Activated B cell treated with CpG ODN at 0.5 μM for 24 hours (primary cell): Measurements from ENCODE around the gene CYSRT1. TPM values are rescaled to one million over a fixed set of nuclear protein-coding genes. Genes with fewer than 3 reads are reported as not detected.
A peak's percentile ranks its signal among the peaks of the same experiment; 100 is the strongest.

ENCODE experiments used
- ATAC-seq: fragments of 200-7000 bp; cut with Tn5 transposase; one replicate; pipeline ENCODE4 v1.10.0; 2021; ENCODE audit warnings: low read depth, mild to moderate bottlenecking, moderate library complexity
- CTCF ChIA-PET: fragments of 350-600 bp; sonication (Branson Sonifier 250); formaldehyde crosslinking; loops from one replicate; lab custom pipeline; 2021; ENCODE audit warnings: antibody characterized with exemption; lab: Charles Lee
- POLR2A ChIA-PET: fragments of 350-600 bp; sonication (Branson Sonifier 250); formaldehyde crosslinking; loops from one replicate; lab custom pipeline; 2021; ENCODE audit warnings: antibody characterized with exemption; lab: Charles Lee
- DNase-seq: peaks from one replicate; pipeline ENCODE4 v3.0.0; 2022
- H3K27ac Mint-ChIP-seq: one replicate; pipeline ENCODE4 v1.8.0; 2020; ENCODE audit warnings: mixed read lengths
- H3K27me3 Mint-ChIP-seq: one replicate; pipeline ENCODE4 v1.8.0; 2021; ENCODE audit warnings: mixed read lengths
- H3K36me3 Mint-ChIP-seq: one replicate; pipeline ENCODE4 v1.8.0; 2021; ENCODE audit warnings: low read depth, mixed read lengths
- H3K4me1 Mint-ChIP-seq: one replicate; pipeline ENCODE4 v1.8.0; 2021; ENCODE audit warnings: mixed read lengths
- H3K4me3 Mint-ChIP-seq: one replicate; pipeline ENCODE4 v1.8.0; 2020; ENCODE audit warnings: mild to moderate bottlenecking, mixed read lengths
- H3K9me3 Mint-ChIP-seq: one replicate; pipeline ENCODE4 v1.8.0; 2020; ENCODE audit warnings: mixed read lengths
- CTCF ChIP-seq: fragments of 200-600 bp; IDR thresholded peaks from one replicate; pipeline ENCODE4 v1.8.0; 2022; ENCODE audit warnings: antibody characterized with exemption, mild to moderate bottlenecking
- intact Hi-C: fragments of 100-400 bp; cut with micrococcal nuclease; formaldehyde crosslinking; loops from one replicate; pipeline ENCODE4 v1.15.1; 2024
- total RNA-seq: library from RNA; stranded (reverse); gene quantifications from 2 replicates; pipeline ENCODE4 v1.2.3, GENCODE V29; 2022

CYSRT1 gene
- total RNA-seq, 1 donor from 2014 or later: 0.53 TPM

GRCh38 chr9:137222190-137223077, 2.5 kb upstream of the CYSRT1 start, which contains the start of gene RNF208:
TSS of gene RNF208 (minus strand) at chr9:137222240. CDS start at chr9:137221212, 1,028 bp downstream.
- TF ChIP-seq CTCF: no peak
- Mint-ChIP-seq H3K27ac (peak within 1 kb of the TSS; percentile 73), H3K4me1 (peaks cover 17% of the 10 kb centered on the region), H3K27me3 (no peaks in the 10 kb centered on the region), H3K4me3 (peak within 1 kb of the TSS; percentile 83), H3K36me3 (no peaks in the 10 kb centered on the region), H3K9me3 (no peaks in the 10 kb centered on the region)
- no peak for DNase-seq
- intact Hi-C loops: loop anchor here (1.0 to 10.0 kb wide), 10 partner anchors 17 to 432 kb away; partner anchors contain the start of genes ANAPC2, C8G, FBXW5 and NDOR1
- CTCF ChIA-PET: interaction anchor here (0.6 to 2.2 kb wide), 5 partner anchors 12 to 176 kb away, joined by 3 to 10 read pairs (median 3); partner anchors contain the start of genes MAN1B1 and NPDC1
- ATAC-seq: no peak
- POLR2A ChIA-PET: interaction anchor here (0.5 to 4.1 kb wide), 35 partner anchors 8 to 495 kb away, joined by 3 to 53 read pairs (median 5); partner anchors contain the start of genes ANAPC2, MAN1B1, NDOR1 and NPDC1

GRCh38 chr9:137223078-137223970, 1.6 kb upstream of the CYSRT1 start:
- H3K36me3 Mint-ChIP-seq: no peaks in the 10 kb centered on the region
- no peaks in the 10 kb centered on the region for H3K9me3 Mint-ChIP-seq
- DNase-seq (peak; percentile 97), ATAC-seq (peak; percentile 93)
- TF ChIP-seq CTCF: no peak
- ChIA-PET CTCF (interaction anchor here (0.6 to 2.2 kb wide), 6 partner anchors 11 to 177 kb away, joined by 3 to 10 read pairs (median 3); partner anchors contain the start of genes MAN1B1 and NPDC1), POLR2A (interaction anchor here (0.6 to 4.1 kb wide), 39 partner anchors 9 to 522 kb away, joined by 3 to 53 read pairs (median 5); partner anchors contain the start of genes ANAPC2, MAN1B1, NDOR1 and NPDC1)
- H3K27ac Mint-ChIP-seq: peak overlapping the region; percentile 73
- intact Hi-C loops: loop anchor here (1.0 to 10.0 kb wide), 10 partner anchors 18 to 433 kb away; partner anchors contain the start of genes ANAPC2, C8G, FBXW5 and NDOR1
- H3K4me1 Mint-ChIP-seq: peaks cover 20% of the 10 kb centered on the region
- H3K4me3 Mint-ChIP-seq: peak overlapping the region; percentile 83
- H3K27me3 Mint-ChIP-seq: peaks cover 2% of the 10 kb centered on the region

GRCh38 chr9:137225699-137226331, 841 bp downstream of the CYSRT1 start:
- no peak overlapping the region for H3K4me3 Mint-ChIP-seq
- intact Hi-C loops: loop anchor here (10.0 kb wide), 2 partner anchors 281 to 341 kb away; partner anchors contain the start of genes C8G, FBXW5 and TRAF2
- H3K27ac Mint-ChIP-seq: no peak overlapping the region

More at GRCh38 chr9:137225699-137226331, 841 bp downstream of the CYSRT1 start:
- CTCF ChIA-PET: interaction anchor here (1.1 to 4.1 kb wide), 7 partner anchors 21 to 191 kb away, joined by 3 to 21 read pairs (median 10); partner anchors contain the start of genes ANAPC2, NDOR1, NPDC1 and SSNA1
- TF ChIP-seq CTCF: no peak
- H3K27me3 Mint-ChIP-seq: peaks cover 2% of the 10 kb centered on the region
- DNase-seq (no peak), ATAC-seq (no peak)
- POLR2A ChIA-PET: interaction anchor here (0.5 to 1.5 kb wide), 6 partner anchors 11 to 103 kb away, joined by 3 to 8 read pairs (median 4); partner anchors contain the start of genes TPRN and TUBB4B
- no peaks in the 10 kb centered on the region for H3K36me3 Mint-ChIP-seq
- H3K9me3 Mint-ChIP-seq: no peaks in the 10 kb centered on the region
- peaks cover 19% of the 10 kb centered on the region for H3K4me1 Mint-ChIP-seq
